Gastroesophageal sphincter (tissue), 3 donors: ENCODE measurements around the gene NCBP2.

ENCODE experiments used
- POLR2A ChIP-seq, 2 donors: fragments of 450-650 bp; IDR thresholded peaks; one replicate each; pipeline ENCODE4 v1.6.1; 2017; ENCODE audit warnings: antibody characterized with exemption in 2 of 2, mild to moderate bottlenecking in 2 of 2, moderate library complexity in 1 of 2
- POLR2AphosphoS5 ChIP-seq: sonication (generic); formaldehyde crosslinking; IDR thresholded peaks from one replicate; pipeline ENCODE4 v1.6.1; 2017; ENCODE audit warnings: antibody characterized with exemption
- TF ChIP-seq, protein P1 (sequence below), 4 experiments: fragments of 200-600 bp in 2 of 4; fragments of 450-650 bp in 2 of 4; sonication (generic) in 1 of 4; IDR thresholded peaks; one replicate each; pipeline ENCODE4 v1.5.1; 2017 to 2019; ENCODE audit warnings: antibody characterized with exemption in 4 of 4, mild to moderate bottlenecking in 2 of 4, moderate library complexity in 2 of 4

DNA sequence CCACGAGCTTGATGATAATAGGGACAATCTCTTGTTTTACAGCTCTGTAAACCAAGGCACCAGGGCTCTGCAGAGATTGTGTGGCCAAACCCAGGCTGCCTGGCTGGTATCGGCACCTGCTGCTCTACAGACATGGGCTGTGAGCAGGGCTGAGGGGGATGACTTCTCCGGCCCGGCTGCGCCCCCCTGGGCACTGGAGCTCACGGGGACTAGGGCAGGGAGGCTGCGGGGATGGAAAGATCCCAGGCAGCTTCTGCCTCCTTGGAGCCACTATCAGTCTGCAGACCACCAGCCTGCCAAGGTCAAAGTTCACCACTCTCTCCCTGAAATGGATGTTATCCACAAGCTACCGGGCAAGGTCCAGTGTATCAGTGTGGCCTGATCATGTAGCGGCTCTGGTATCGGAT lies 48.3 kb upstream of the NCBP2 start:
- TF ChIP-seq, protein P1, sequence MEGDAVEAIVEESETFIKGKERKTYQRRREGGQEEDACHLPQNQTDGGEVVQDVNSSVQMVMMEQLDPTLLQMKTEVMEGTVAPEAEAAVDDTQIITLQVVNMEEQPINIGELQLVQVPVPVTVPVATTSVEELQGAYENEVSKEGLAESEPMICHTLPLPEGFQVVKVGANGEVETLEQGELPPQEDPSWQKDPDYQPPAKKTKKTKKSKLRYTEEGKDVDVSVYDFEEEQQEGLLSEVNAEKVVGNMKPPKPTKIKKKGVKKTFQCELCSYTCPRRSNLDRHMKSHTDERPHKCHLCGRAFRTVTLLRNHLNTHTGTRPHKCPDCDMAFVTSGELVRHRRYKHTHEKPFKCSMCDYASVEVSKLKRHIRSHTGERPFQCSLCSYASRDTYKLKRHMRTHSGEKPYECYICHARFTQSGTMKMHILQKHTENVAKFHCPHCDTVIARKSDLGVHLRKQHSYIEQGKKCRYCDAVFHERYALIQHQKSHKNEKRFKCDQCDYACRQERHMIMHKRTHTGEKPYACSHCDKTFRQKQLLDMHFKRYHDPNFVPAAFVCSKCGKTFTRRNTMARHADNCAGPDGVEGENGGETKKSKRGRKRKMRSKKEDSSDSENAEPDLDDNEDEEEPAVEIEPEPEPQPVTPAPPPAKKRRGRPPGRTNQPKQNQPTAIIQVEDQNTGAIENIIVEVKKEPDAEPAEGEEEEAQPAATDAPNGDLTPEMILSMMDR (IDR thresholded peaks at IDR 0.05), result no peak
- TF ChIP-seq POLR2A (IDR thresholded peaks at IDR 0.05) (no peak), POLR2AphosphoS5 (no peak)
